Calu3 (cell line): Measurements from ENCODE around the gene PLEKHG4B. TPM values are rescaled to one million over a fixed set of nuclear protein-coding genes. Genes with fewer than 3 reads are reported as not detected.

Experiments
- BruUV-seq: library from RNA; stranded (reverse); fragments of 400-500 nt; replicated peaks from 2 replicates; lab custom pipeline; 2021; lab: Mats Ljungman, UMichigan
- CTCF ChIA-PET: fragments of 300-600 bp; sonication (Branson Sonifier 250); formaldehyde crosslinking; loops from one replicate; lab custom pipeline; 2022; ENCODE audit warnings: antibody characterized with exemption; lab: Charles Lee
- DNase-seq: peaks from one replicate; pipeline ENCODE4 v3.0.0; 2022
- H3K27ac Mint-ChIP-seq: one replicate; pipeline ENCODE4 v1.8.0; 2022; ENCODE audit warnings: mixed read lengths; ENCODE audit not compliant: unreplicated experiment
- H3K27me3 Mint-ChIP-seq: one replicate; pipeline ENCODE4 v1.8.0; 2022; ENCODE audit warnings: mixed read lengths; ENCODE audit not compliant: unreplicated experiment
- H3K36me3 Mint-ChIP-seq: one replicate; pipeline ENCODE4 v1.8.0; 2022; ENCODE audit warnings: mild to moderate bottlenecking, moderate library complexity, mixed read lengths; ENCODE audit not compliant: insufficient read depth, unreplicated experiment
- H3K4me1 Mint-ChIP-seq: one replicate; pipeline ENCODE4 v1.8.0; 2022; ENCODE audit warnings: mild to moderate bottlenecking, low read depth, mixed read lengths; ENCODE audit not compliant: unreplicated experiment
- H3K4me3 Mint-ChIP-seq: one replicate; pipeline ENCODE4 v1.8.0; 2022; ENCODE audit warnings: mild to moderate bottlenecking, low read depth, moderate library complexity, mixed read lengths; ENCODE audit not compliant: unreplicated experiment
- H3K9me3 Mint-ChIP-seq: one replicate; pipeline ENCODE4 v1.8.0; 2022; ENCODE audit warnings: low read depth, mixed read lengths; ENCODE audit not compliant: unreplicated experiment
- intact Hi-C: fragments of 100-400 bp; cut with micrococcal nuclease; formaldehyde crosslinking; loops from one replicate; pipeline ENCODE4 v1.10.0; 2022; ENCODE audit not compliant: unreplicated experiment
- total RNA-seq: library from RNA; stranded (reverse); gene quantifications from 2 replicates; pipeline ENCODE4 v1.2.3, GENCODE V29; 2022
- TF ChIP-seq, protein P1 (sequence below): fragments of 200-600 bp; IDR thresholded peaks from one replicate; pipeline ENCODE4 v1.8.0; 2022; ENCODE audit warnings: antibody characterized with exemption; ENCODE audit not compliant: unreplicated experiment

Gene PLEKHG4B
- total RNA-seq, 1 experiment from 2014 or later: 1.7 TPM

DNA sequence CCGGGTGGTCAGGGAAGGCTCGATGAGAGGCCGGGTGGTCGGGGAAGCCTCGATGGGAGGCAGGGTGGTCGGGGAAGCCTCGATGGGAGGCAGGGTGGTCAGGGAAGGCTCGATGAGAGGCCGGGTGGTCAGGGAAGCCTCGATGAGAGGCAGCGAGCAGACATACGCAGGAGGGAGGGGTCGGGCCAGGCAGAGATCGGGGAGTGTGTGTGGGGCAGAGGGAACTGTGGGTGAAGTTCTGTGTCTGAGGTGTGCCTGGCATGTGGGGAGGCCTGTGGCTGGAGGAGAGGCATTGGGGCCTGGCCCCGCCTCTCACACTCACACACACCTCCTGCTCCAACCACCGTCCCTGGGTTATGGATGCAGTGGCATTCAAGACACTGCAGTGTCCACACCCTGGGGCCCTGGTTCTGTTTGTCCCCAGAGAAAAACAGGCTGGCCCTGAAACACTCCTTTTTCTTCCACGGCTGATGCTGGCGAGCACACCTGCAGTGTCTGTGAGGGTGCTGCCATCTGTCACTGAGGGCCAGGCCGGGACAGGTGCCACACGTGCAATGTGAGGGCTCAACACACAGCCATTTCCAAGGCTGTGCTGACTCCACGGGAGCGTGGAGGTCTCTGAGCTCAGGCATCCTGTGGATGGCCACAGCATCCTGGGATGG, 6.5 kb upstream of the PLEKHG4B start:
- Mint-ChIP-seq H3K27ac (peak overlapping the region; percentile 5), H3K27me3 (peaks cover 72% of the 10 kb centered on the region), H3K36me3 (peaks cover 11% of the 10 kb centered on the region), H3K4me1 (peaks cover 29% of the 10 kb centered on the region), H3K4me3 (no peak overlapping the region), H3K9me3 (no peaks in the 10 kb centered on the region)
- CTCF ChIA-PET: no interaction called here
- no peak for DNase-seq
- TF ChIP-seq, protein P1, sequence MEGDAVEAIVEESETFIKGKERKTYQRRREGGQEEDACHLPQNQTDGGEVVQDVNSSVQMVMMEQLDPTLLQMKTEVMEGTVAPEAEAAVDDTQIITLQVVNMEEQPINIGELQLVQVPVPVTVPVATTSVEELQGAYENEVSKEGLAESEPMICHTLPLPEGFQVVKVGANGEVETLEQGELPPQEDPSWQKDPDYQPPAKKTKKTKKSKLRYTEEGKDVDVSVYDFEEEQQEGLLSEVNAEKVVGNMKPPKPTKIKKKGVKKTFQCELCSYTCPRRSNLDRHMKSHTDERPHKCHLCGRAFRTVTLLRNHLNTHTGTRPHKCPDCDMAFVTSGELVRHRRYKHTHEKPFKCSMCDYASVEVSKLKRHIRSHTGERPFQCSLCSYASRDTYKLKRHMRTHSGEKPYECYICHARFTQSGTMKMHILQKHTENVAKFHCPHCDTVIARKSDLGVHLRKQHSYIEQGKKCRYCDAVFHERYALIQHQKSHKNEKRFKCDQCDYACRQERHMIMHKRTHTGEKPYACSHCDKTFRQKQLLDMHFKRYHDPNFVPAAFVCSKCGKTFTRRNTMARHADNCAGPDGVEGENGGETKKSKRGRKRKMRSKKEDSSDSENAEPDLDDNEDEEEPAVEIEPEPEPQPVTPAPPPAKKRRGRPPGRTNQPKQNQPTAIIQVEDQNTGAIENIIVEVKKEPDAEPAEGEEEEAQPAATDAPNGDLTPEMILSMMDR: no peak
- BruUV-seq: no TSS peak
- intact Hi-C loops: no loop called here

DNA sequence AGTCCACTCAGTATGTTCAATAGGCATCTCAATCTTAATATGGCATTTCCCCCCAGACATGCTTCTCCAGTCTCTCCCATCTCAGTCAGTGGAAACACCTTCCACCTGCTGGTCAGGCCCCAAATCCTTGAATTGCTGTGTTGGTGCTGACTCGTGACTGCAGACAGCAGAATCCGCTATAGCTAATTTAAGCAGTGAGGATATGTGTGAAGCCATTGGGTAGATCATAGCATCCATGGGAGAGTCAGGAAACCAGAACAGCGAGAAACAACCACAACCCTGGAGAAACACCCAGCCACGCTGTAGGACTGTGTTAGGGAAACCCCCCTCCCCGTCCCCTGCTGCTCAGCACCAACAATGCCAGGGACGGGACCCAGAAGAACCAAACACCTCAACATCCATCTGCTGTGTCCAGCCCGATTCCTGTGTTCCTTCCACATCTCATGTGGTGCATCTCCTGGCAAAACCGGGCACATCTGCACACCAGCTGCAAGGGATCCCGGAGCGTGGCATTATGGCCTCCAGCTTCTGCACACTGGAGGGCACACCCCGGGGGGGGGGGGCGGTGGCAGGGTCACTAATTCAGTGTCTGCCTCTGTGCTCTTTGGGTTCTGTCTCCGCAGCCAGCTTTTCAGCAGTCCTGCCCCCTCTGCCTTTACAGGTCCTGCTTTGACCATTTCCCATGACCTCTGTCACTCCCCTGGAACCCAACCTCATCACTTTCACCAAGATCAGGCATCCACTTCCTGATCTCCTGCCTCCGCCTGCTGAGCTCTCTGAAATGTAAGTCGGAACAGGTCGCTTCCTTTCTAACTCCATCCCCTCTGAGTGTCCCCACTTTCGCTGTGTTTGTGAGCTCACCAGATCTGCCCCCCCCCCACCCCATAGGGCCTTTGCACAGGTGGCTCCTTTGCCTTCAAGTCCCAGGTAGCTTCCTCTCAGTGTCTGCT, 2.4 kb upstream of the PLEKHG4B start:
- no TSS peak for BruUV-seq
- no peaks in the 10 kb centered on the region for H3K9me3 Mint-ChIP-seq
- TF ChIP-seq, protein P1: no peak
- H3K4me1 Mint-ChIP-seq: peaks cover 20% of the 10 kb centered on the region
- no peak overlapping the region for H3K27ac Mint-ChIP-seq
- CTCF ChIA-PET: no interaction called here
- intact Hi-C loops: no loop called here
- DNase-seq: no peak
- no peak overlapping the region for H3K4me3 Mint-ChIP-seq
- peaks cover 5% of the 10 kb centered on the region for H3K36me3 Mint-ChIP-seq
- H3K27me3 Mint-ChIP-seq: peaks cover 73% of the 10 kb centered on the region

DNA sequence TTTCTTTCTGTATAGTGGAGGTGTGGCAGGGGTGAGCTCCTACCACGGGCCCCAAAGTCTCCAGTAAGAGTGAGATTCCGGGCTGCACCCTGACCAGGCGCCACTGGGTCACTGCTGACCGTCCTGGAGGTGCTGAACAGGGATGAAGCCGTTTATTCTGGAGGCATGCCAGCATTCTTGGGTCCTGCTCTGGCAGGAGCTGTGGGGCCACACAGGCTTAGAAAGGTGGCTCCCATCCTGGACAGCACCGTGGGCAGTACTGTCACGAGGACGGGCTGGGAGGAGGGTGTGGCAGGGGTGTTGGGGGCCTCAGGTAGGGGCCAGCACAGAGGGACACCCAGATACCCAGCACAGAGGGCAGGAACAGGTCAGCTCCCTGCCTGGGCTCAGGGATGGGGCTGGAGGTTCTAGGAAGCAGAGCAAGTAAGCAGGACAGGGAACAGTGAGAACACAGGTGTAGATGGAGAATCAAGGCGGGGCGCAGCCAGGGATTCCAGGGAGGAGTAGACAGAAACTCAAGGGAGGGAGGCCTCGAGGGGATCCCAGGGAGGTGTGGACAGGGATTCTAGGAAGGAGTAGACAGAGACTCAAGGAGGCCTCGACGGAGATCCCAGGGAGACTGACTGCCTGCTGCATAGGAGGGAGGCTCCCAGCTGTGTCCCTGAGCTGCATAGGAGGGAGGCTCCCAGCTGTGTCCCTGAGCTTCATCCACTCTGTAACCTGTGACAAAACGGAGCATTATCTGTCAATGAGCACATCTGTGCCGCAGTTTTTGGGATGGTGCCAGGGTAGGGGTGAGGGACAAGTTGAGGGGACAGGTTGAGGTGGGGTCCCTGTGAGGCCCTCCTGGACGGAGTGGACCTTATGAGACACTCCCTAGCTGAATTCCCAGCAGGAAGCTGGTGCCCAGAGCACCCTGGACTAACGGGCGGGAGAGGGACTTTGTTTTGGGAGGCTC, 1.1 kb upstream of the PLEKHG4B start:
- CTCF ChIA-PET: no interaction called here
- TF ChIP-seq, protein P1: no peak
- Mint-ChIP-seq H3K36me3 (peaks cover 5% of the 10 kb centered on the region), H3K27ac (peak overlapping the region; percentile 16), H3K4me3 (peak overlapping the region; percentile 54), H3K9me3 (no peaks in the 10 kb centered on the region), H3K27me3 (peaks cover 85% of the 10 kb centered on the region), H3K4me1 (peaks cover 20% of the 10 kb centered on the region)
- BruUV-seq: no TSS peak
- peak; percentile 38 for DNase-seq
- intact Hi-C loops: no loop called here
